ENCODE results near the gene RIPK4. TPM values are rescaled to one million over a fixed set of nuclear protein-coding genes. Genes with fewer than 3 reads are reported as not detected.

The RIPK4 gene
- total RNA-seq, 1 donor from 2014 or later, result 13.7 TPM

- Mint-ChIP-seq H3K4me1 (ENCODE audit: unreplicated experiment) (peaks cover 19% of the 10 kb centered on the region), H3K27me3 (peaks cover 3% of the 10 kb centered on the region), H3K36me3 (no peaks in the 10 kb centered on the region), H3K9me3 (peaks cover 3% of the 10 kb centered on the region), H3K27ac (no peak overlapping the region), H3K4me3 (no peak overlapping the region)
- no peak for DNase-seq (ENCODE audit: extremely low spot score, unreplicated experiment)
- no peak for TF ChIP-seq CTCF (conservative IDR thresholded peaks at IDR 0.05)
These were observed 57.7 kb downstream of the RIPK4 start for GRCh38 chr21:41709166-41709565.

- no peak for TF ChIP-seq CTCF (conservative IDR thresholded peaks at IDR 0.05)
- no peak overlapping the region for H3K4me3 Mint-ChIP-seq
- H3K36me3 Mint-ChIP-seq, result no peaks in the 10 kb centered on the region
- peak overlapping the region; percentile 75 for H3K27ac Mint-ChIP-seq
- H3K27me3 Mint-ChIP-seq, result peaks cover 3% of the 10 kb centered on the region
- H3K9me3 Mint-ChIP-seq, result peaks cover 3% of the 10 kb centered on the region
- peaks cover 24% of the 10 kb centered on the region for H3K4me1 Mint-ChIP-seq (ENCODE audit: unreplicated experiment)
- no peak for DNase-seq (ENCODE audit: extremely low spot score, unreplicated experiment)
These were observed 58.9 kb downstream of the RIPK4 start for GRCh38 chr21:41707960-41708330.

GRCh38 chr21:41707231-41707959 is 59.5 kb downstream of the RIPK4 start:
- no peaks in the 10 kb centered on the region for H3K36me3 Mint-ChIP-seq
- peak overlapping the region; percentile 75 for H3K27ac Mint-ChIP-seq
- no peak overlapping the region for H3K4me3 Mint-ChIP-seq
- peaks cover 3% of the 10 kb centered on the region for H3K27me3 Mint-ChIP-seq
- no peak for DNase-seq (ENCODE audit: extremely low spot score, unreplicated experiment)
- no peak for TF ChIP-seq CTCF (conservative IDR thresholded peaks at IDR 0.05)
- H3K9me3 Mint-ChIP-seq, result peaks cover 3% of the 10 kb centered on the region
- peaks cover 24% of the 10 kb centered on the region for H3K4me1 Mint-ChIP-seq (ENCODE audit: unreplicated experiment)

GRCh38 chr21:41706678-41707077 is 60.2 kb downstream of the RIPK4 start:
- no peak for TF ChIP-seq CTCF (conservative IDR thresholded peaks at IDR 0.05)
- DNase-seq (ENCODE audit: extremely low spot score, unreplicated experiment), result no peak
- Mint-ChIP-seq H3K9me3 (peaks cover 3% of the 10 kb centered on the region), H3K4me3 (peak overlapping the region; percentile 23), H3K36me3 (no peaks in the 10 kb centered on the region), H3K27me3 (peaks cover 3% of the 10 kb centered on the region), H3K27ac (peak overlapping the region; percentile 75), H3K4me1 (ENCODE audit: unreplicated experiment) (peaks cover 27% of the 10 kb centered on the region)

DNA sequence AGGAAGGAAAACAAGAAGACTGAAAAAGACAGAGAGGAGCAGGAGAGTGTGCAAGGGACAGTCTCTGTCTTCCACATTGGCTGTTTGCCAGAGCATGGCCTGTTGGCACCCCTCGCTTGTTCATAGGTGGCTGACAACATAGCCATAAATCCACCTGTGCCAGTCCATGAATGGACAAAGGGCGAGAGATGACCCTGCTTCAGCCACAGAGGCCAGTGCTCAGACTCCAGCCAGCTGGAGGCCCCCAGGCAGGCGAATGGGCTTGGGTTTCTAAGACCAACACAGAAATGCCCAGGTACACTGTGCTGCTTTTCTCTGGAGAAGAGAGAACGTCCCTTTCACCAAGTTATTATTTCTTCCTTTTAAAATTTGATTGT is 60.6 kb downstream of the RIPK4 start:
- Mint-ChIP-seq H3K9me3 (peaks cover 3% of the 10 kb centered on the region), H3K27me3 (peaks cover 2% of the 10 kb centered on the region), H3K4me3 (no peak overlapping the region), H3K4me1 (ENCODE audit: unreplicated experiment) (peaks cover 23% of the 10 kb centered on the region), H3K36me3 (no peaks in the 10 kb centered on the region), H3K27ac (peak overlapping the region; percentile 75)
- no peak for TF ChIP-seq CTCF (conservative IDR thresholded peaks at IDR 0.05)
- no peak for DNase-seq (ENCODE audit: extremely low spot score, unreplicated experiment)

Measured in type B pancreatic cell (in vitro differentiated cells).